GM11168 (cell line): ENCODE data around the gene GPSM1.
"Not testable (repeated sequence)": the region's sequence is repeated elsewhere in the genome, so short reads cannot be mapped to it uniquely, and the experiment has no call there.

ENCODE experiments used
- in situ Hi-C: fragments of 300-500 bp; cut with MboI; formaldehyde crosslinking; loops from one replicate; pipeline ENCODE4 v1.12.0; 2022; ENCODE audit warnings: low sequenced_read_pairs; ENCODE audit not compliant: unreplicated experiment

Gene GPSM1

DNA sequence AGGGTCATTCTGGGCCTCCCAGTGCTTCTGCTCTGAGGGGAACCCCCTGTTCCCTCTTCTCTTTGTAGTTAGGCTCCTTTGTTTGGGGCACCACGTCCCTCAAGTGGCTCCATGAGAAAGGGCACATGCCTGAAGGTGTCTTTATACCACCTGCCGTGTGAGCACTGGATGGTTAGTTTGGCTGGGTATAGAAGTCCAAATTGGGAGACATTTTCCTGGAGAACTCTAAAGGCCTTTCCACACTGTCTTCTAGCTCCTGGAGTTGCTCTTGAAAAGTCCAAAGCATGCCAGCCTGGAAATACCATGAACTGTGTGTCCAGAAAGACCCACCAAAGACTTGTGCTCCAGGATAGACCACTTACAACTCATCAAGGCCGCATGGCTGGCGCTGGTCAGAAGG lies 12.4 kb upstream of the GPSM1 start:
- in situ Hi-C loops = no loop called here

DNA sequence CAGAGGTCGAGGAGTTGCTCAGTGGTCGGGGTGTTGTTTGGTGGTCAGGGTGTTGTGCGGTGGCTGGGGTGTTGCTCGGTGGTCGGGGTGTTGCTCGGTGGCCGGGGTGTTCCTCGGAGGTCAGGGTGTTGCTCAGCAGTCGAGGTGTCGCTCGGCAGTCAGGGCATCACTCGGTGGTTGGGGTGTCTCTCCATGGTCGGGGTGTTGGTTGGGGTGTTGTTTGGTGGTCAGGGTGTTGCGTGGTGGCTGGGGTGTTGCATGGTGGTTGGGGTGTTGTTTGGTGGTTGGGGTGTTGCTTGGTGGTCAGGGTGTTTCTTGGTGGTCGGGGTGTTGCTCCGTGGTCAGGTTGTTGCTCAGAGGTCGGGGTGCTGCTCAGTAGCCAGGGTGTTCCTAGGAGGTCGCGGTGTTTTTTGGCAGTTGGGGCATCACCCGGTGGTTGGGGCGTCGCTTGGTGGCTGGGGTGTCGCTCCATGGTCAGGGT lies 11.0 kb upstream of the GPSM1 start:
- in situ Hi-C loops = no loop called here

DNA sequence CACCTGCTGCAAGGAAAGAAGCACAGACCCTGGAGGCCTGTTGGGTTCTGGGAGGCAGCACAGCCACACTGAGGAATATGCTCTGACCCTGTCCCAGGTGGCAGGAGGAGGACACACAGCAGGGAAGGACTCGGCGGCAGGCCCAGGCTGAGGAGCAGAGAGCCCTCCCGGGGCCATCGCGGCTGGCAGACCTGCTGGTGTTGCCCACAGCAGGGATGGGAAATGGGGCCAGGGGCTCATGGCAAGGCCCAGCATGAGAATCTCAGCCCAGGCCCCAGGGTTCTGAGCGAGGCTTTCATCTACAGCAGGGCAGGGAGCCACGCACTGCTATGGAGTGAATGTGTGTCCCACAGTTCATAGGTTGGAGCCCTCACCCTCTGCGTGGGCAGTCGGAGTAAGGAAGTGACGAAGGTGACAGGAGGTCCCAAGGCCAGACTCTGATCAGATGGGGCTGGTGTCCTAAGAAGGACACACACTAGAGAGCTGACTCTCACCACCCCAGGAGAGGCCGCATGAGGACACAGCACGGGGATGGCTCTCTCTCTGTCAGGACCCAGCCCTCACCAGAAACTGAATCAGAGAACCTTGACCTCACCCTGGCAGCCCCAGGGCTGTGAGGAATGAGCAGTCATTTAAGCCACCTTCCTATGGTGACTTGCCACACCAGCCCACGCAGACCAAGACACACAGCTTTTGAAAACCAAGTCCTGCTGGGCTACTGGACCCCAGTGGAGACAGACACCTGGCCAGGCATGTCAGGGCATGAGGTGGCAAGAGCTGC lies 10.3 kb upstream of the GPSM1 start:
- in situ Hi-C loops = no loop called here

DNA sequence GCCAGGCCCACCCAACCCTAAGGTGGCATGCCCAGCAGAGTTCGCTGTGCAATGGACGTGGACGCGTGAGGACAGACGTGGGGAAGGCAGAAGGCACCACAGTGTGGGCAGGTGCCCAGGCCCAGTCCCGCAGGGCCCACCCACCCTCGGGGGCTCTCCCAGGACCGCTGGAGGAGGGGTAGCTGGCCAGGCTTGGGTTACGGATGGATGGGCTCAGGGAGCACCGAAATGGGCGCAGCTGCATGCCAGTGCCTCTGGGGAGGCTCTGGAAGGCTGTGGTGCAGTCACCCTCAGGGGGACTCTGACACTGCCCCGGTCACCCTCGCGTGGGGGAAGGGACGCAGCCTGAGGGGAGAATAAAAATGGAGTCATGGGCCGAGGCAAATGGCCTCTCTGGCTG lies 9.6 kb upstream of the GPSM1 start:
- in situ Hi-C loops = no loop called here

DNA sequence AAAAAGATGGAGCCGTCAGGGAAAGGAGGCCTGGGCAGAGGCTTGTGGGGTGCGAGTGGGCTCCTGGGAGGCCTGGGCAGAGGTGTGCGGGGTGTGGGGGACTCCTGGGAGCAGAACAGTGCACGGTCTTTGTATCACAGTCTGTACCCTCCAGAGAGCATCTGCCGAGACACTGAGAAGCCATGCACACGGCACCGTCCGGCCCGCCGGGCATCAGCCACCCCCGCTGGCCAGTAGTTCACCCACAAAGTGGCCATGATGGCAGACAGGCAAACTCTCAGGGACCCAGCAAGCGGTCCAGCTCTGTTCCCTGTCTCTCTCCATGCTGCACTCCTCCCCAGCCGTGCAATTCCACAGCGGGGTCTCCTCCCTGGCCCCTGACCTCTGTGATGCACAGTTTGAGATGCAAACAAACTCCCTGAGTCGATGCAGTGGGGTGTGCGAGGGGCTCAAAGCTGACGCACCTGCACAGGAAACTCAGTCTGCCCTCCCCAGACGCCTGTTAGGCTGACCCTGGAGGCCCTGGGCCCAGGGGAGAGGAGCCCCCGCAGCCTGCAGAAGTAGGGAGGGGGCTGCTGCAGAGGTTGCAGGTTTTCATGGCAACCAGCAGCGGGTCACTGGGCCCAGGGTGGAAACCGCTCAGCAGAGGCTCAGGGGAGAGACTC lies 9.1 kb upstream of the GPSM1 start:
- in situ Hi-C loops = no loop called here

DNA sequence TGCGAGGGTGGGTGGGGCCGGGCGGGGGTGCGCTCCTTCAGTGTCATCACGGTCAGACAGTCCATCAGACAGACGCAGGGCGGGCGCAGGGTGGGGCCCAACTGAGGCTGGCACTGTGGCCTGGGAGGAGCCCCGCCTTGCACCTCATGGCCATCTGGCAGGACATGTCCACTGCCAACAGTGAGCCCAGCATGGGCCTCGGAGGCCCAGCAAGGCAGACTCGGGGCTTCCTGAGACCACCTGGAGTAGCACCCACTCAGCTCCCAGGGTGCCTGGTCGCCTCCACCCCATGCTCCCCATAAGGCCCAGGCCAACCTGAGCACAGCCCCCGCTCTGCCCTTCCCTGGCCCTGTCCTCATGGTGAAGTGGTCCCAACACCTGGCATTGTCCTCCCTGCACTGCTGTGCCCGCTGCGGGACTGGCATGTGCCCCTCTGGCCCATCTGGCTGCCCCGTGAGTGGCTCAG lies 8.5 kb upstream of the GPSM1 start:
- in situ Hi-C loops = no loop called here

DNA sequence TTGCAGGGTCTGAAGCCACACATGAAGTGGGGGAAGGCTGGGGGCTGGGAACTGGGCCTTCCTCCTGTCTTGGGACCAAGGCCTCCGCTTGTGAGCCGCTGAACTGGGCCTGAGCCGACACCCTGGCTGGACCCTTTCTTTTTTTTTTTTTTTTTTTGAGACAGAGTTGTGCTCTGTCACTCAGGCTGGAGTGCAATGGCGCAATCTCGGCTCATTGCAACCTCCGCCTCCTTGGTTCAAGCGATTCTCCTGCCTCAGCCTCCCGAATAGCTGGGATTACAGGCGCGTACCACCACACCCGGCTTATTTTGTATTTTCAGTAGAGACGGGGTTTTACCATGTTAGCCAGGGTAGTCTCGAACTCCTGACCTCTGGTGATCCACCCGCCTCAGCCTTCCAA lies 8.1 kb upstream of the GPSM1 start:
- in situ Hi-C loops = not testable (repeated sequence)

DNA sequence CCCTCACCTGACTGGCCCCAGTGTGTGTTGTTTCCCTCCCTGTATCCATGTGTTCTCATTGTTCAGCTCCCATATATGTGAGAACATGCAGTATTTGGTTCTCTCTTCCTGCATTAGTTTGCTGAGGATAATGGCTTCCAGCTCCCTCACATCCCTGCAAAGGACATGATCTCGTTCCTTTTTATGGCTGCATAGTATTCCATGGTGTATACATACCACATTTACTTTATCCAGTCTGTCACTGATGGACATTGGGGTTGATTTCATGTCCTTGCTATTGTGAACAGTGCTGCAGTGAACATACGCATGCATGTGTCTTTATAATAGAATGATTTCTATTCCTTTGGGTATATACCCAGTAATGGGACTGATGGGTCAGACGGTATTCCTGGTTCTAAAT lies 7.4 kb upstream of the GPSM1 start:
- in situ Hi-C loops = not testable (repeated sequence)

DNA sequence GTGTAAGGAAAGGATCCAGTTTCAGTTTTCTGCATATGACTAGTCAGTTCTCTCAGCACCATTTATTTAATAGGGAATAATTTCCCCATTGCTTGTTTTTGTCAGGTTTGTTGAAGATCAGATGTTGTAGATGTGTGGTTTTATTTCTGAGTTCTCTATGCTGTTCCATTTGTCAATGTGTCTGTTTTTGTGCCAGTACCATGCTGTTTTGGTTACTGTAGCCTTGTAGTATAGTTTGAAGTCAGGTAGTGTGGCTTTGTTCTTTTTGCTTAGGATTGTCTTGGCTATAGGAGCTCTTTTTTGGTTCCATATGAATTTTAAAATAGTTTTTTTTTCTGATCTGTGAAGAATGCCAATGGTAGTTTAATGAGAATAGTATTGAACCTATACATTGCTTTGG lies 6.4 kb upstream of the GPSM1 start:
- in situ Hi-C loops = not testable (repeated sequence)

DNA sequence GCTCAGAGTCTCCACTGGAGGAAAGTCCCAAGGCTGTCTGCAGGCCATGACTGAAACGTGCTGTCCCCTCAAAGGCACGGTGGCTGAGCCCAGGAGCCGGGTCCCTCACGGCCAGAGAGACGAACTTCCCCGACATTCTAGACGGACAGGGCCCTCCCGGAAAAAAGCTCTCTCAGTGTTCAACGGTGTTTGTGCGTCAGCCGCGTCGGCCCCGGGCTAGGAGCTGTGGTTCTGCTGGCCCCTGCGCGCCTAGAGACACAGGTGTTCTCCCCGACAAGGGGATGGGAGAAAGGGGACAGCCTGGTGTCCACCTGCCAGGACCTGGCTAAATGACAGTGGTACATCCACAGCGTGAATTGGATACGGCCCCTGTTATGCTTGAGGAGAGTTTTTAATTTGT lies 5.8 kb upstream of the GPSM1 start:
- in situ Hi-C loops = no loop called here

DNA sequence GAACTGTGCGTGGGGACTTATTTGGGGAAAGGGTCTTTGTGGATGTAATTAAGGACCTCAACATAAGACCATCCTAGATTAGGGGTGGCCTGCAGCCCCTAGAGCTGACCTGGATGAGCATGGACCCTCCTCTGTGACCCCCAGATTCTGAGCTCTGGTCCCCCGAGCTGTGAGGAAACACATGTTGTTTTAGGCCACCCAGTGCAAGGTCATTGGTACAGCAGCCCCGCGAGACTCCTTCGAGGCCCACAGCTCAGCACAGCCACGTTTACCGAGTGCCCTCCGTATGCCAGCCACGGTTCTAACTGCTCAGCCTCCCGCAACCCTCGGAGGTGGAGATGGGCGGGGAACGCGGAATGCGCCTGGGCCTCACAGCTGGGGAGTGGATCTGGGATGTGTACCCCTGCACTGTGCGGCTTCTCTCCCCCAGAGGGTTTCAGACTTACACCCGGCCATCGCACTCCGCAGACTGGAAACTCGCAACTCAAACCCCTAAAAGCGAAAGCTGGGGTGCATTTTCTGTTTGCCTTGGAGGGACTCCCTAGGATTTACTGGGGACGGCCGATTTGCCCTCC lies 4.5 kb upstream of the GPSM1 start:
- in situ Hi-C loops = no loop called here

DNA sequence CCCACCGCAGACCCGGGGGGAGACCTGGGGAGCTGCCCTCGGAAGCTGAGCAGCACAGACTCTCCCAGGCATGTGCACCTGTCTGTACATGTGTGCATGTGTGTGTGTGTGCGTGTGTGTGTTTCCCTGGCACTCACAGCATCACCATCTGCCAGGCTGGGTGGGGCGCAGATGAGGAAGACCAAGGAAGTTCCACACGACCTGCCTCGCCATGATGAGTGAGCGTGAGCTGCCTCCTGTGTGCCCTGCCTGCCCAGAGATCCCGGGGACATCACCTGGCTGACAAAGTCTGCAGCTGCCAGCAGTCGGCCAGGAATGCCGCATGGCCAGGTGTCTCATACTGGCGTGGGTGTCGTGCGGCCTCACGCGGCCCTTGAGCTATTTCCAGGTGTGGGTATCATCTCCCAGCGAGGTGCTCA lies 4.0 kb upstream of the GPSM1 start:
- in situ Hi-C loops = no loop called here

DNA sequence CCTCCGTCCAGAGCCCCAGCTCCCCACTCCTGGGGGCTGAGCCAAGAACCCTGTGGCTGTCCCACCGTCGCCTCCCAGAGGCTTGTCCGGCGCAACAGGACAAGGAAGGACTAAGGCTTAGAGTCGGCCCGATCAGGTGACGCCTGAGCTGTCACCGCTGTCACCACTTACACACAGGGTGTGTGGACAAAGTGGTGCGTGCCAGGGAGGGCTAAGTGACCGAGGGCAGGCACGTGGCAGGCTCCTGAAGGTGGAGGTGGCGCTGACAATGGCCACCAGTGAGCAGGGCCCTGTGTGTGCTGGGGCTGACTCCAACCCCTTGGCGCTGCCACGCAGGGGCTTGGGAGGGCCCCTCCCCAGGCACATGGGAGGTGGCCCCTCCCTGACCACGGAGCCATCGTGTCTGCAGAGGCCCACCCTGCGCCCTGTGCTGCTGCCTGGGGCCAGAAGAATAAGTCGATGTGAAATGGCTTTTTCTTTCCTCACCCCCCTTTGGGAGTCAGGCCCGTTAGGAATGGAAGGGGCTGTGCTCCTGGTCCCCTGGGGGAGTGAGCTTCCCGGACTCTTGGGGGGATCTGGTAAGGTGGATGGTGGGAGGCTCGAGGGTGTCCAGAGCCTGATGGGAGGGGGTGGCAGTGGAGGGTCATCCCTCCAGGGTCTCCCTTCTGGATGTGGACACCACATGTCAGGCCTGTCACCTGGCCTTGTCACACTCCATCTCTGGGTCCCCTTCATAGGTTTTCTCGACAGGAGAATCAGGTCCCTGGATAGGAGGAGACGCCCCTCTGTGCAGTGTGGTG lies 2.6 kb upstream of the GPSM1 start:
- in situ Hi-C loops = no loop called here

DNA sequence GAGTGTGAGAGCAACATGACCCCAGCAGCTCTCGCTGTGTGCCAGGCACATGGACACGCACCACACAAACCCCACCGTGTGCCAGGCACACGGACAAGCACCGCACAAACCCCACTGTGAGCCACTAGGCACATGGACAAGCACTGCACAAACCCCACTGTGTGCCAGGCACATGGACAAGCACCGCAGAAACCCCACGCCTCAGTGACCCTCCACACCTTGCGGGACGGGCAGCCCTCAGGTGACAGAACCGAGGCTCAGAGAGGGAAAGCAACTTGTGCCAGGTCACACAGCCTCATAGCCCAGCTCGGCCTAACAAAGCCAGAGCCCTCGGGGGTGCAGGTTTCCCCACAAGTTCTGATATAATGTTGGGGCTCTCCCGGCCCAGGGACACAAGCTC lies 2.0 kb upstream of the GPSM1 start:
- in situ Hi-C loops = no loop called here

DNA sequence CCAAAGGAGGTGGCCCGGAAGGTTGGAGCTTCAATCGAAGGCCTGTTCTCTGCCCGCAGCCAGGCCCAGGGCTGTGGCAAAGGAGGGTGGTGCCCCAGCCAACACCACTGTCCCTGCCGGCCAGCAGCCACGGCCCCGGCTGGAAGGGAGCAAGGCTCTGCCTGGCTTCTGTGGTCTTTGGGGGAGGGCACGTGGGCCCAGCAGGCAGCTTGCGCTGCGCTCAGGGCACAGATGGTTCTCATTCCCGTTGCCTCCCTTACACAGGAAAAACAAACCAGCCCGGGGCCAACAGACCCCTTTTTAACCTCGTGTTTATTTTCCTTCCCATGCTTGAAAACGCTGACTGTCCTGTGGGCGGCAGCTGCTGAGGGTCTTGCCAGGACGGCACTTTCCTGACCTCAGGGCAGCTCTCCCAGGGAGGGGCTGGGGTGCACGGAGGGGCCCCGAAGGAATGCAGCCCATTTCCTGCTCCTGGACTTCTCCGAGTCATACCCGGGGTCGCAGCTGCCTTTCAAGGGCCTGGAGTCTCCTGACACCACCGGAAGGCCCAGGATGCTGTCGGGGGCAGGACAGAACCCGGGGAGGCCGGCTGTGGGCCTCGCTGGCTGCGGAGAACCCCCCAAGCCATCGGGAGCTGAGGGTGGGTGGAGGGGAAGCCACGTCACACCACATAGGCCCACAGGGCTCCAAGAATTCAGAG lies 1.1 kb upstream of the GPSM1 start:
- in situ Hi-C loops = no loop called here

DNA sequence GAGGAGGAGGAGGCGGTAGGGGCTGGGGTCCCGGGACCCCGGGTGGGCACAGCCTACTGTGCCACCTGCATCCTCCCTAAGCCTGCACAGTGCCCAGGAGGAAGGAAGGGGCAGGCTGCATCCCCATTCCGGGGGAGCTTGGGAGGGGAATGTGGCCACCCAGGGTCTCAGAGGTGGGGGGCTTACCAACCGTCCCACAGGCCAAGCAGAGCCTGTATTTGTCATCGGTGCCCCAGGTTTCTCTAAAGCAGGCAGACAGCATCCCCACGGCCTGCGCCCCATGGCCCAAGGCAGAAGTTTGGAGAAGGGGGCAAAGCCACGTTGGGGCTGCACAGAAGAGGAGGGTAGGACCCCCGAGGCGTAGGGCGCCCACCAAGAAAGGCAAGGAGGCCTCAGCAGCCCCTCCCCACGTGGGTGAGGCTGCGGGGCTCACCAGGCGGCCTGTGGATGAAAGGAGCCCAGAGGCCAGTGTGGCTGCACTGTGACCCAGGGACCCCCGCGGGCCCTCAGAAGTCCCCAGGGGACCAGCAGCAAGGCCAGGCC lies 507 bp upstream of the GPSM1 start:
- in situ Hi-C loops = no loop called here

DNA sequence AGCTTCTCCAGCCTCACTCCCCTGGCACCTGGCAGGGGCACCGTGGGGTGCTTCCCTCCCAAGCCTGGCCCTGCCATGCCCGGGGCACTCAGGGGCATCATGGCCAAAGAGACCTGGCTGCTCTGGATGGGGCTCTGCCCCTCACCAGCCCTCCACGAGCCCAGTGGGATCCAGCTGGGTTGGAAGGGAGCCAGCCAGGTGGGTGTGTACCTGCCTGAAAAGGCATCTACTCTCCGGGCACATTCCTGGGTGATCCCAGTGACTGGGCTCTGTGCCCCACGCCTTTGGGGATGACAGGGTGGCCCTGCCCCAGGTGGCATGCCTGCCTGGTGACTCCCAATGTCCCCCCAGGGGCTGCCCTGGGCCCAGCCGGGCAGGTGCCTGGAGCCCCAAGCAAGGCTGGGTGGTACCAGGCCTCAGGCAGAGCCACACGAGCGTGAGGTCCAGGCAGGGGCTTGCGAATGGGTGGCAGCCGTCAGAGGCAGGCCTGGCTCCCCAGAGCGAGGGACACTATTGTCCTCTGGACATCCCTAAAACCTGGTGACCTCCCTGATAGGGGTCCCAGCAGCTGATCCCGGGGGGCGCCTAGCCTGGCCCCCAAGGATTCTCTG lies 777 bp downstream of the GPSM1 start:
- in situ Hi-C loops = no loop called here

DNA sequence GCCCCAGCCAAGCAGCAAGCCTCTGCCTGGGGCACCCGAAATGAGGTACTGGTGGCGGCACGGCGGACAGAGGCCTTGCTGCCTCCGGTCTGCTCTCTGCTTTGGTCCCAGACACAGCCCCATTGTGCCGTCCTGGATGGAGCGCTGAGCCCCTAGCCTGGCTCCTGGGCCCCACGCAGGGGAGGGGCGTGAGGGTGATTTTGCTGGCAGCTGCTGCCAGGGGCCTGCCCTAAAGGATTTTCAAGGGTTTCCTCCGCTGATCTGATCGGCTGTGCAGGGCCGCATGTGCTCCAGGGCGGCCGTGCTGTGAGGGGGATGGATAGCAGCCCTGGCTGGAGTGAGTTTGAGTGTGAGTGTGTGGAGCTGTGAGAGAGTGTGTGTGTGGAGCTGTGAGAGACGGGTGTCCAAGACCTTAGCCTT lies 1.3 kb downstream of the GPSM1 start:
- in situ Hi-C loops = no loop called here

DNA sequence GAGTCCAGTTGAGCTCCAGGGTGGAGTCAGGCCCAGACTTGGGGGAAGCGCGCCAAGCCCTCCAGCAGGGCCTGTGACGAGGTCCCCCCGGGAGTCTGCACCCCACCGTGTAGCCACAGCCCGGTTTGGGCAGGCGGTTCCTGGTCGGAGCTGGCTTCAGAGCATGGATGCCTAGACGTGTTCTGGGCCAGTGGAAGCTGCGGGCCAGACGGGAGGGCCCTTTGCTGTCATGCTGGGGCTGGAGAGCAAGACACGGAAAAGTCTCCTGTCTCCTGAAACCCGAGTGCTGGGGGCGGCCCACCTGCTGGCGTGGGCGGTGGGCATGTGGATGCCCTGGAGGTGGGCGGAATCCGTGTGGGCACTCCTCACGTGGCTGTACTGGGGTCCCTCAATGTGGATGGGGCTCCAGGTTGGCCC lies 1.9 kb downstream of the GPSM1 start:
- in situ Hi-C loops = no loop called here
